Hippocampal formation (tissue), 2 donors: ENCODE measurements around the gene NPC1.

Experiments
- DNase-seq, 2 donors: peaks; one replicate each; lab custom pipeline; 2025; lab: John Stamatoyannopoulos, UW

NPC1 gene

DNA sequence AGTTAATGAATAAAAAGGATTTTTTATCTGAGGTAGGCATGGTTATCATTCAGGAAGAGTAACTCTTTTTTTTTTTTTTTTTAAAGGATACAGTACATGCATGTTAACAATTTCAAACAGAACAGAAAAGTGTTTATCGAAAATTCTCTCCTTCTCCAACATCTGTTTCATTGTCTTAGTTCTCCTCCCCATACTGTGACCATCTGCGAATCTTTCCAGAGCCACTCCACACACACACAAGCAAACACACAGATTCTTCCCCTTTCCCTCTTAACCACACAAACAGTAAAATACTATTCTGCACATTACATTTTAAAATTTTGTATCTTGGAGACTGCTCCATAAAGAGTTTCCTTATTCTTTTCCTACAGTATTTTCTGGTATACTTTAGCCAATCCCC lies 38.0 kb downstream of the NPC1 start:
- DNase-seq: no peak

DNA sequence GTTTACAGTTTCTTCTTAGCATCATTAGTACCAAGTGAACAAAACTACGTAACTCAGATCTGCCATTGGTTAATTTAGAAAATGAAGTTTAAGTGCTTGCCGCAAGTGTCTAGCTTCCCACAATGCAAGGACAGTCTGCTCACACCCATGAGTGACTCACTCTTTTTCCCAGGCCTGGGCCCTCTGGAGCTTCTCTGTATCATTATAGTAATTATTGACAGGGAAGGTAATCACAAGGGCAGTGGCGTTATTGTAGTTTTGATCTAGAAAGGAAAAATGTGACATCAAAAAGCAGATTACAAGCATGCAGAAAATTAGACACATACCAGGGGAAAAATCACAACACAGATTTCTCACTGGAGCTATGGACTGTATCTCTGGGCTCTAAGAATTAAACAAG lies 38.5 kb downstream of the NPC1 start:
- DNase-seq: no peak

DNA sequence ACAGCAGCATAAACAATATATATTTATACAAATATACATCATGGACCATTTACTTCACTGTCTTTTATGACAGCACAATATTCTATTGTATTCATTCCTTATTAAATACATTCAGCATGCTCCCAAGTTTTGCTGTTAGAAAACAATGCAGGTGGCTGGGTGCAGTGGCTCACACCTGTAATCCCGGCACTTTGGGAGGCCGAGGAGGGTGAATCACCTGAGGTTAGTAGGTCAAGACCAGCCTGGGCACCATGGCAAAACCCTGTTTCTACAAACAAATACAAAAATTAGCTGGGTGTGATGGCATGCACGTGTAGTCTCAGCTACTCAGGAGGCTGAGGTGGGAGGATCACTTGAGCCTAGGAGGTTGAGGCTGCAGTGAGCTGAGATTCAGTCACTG lies 39.0 kb downstream of the NPC1 start:
- no peak for DNase-seq

DNA sequence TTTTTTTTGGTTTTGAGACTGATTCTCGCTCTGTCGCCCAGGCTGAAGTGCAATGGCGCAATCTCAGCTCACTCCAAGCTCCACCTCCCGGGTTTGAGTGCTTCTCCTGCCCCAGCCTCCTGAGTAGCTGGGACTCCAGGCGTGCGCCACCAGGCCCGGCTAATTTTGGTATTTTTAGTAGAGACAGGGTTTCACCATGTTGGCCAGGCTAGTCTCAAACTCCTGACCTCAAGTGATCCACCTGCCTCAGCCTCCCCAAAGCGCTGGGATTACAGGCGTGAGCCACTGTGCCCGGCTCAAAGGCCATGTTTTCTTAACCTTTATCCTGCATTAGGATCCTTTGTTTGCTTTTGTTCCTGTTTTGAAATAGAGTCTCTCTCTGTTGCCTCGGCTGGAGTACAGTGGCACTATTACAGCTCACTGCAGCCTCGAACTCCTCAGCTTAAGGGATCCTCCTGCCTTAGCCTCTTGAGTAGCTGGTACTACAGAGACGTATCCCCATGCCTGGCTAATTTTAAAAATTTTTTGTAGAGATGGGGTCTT lies 41.0 kb downstream of the NPC1 start:
- DNase-seq: no peak

DNA sequence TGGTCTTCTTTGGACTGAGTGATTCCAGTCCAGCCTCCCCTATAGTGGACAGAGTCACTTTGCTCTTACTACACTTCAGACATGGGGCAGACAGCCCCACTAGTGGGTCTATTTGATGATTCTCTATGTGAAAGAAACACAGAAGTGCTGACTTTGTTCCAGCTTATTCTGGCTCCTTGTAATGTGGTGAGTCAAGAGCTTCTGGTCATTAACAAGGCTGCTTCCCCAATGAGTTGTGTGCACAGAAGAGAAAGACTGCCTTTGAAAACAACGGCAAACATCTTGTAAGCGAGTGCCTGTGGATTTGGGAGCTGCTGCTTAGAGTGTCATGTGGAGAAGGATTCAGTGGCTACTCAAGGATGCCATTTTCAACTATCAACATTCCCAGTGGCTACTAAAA lies 43.8 kb downstream of the NPC1 start:
- no peak for DNase-seq

DNA sequence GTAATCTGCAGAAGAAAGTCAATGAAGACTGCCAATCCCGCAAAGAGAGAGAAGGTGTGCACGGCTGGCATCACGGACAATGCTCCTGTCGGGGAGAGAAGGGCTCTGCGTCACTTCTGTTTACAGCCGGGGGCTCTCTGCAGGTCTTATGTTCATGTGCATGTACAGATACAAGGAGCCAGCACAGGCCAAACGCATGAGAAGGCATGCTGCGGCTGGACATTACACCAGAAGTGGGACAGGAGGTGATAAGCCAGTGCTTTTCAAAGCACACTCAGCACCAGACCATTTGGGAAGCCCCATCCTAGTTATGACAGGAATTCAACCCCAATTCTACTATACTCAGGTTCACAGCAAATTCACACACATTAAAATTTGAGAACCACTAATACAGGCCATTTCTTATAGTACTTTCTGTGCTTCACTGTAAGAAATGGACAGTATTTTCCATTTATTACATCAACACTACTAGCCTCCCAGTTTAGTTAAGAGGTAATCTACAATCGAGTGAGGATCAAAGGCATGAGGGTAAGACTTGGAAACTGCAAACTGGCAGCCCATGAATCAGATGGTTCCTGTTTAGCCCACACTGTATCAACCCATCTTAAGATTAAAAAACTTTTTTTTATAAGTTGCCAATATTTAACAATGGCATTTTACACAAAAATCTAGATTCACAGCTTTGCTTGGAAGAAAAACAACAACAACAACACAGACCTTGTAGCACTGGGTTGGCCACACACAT lies 44.8 kb downstream of the NPC1 start:
- no peak for DNase-seq

DNA sequence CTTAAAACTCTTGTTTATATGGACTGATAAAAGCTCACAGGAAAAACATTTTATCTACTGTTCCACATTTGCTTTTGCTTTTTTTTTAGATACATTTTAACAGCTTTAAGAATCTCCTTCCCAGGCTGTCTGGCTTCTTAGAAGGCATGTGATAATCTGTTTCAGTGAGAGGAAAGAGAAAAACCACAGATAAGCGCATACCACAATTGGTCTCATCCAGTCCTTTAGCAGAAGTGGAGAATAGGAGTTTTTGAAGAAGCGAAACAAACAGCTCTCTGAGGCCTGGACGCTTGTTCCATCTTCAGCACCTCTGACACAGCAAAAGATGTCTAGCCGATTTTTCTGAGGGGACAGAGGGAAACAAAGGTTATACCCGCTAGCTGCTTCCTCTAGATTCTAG lies 45.4 kb downstream of the NPC1 start:
- DNase-seq: peak in 1 of 2 donors; percentile 36

DNA sequence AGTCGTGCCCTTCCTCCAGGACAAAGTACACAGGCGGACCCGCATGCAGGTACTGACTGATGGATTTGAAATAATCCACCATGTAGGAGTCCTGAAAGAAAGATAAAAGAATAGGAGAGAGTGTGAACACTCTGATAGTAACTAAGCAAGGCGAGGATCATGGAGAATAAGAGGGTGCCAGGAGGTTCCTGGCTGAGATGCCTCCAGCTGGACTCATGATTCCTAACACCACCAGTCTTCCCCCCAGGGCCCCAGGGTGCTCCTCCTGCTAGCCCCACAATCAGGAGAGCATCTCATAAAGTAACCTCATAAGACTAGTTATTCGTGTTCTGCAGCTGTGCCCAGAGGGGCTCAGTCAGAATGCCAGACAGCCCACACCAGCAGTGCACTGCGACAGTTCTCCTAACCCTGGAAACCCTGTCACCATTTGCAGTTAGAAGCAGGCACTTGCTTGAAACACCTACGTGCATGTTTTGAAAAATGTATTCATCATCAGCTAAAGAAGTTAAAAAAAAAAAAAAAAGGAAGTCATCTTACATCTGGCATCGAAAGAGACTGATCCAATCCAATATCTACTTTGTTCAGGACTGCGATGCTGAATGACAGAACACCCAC lies 46.3 kb downstream of the NPC1 start:
- DNase-seq: no peak

DNA sequence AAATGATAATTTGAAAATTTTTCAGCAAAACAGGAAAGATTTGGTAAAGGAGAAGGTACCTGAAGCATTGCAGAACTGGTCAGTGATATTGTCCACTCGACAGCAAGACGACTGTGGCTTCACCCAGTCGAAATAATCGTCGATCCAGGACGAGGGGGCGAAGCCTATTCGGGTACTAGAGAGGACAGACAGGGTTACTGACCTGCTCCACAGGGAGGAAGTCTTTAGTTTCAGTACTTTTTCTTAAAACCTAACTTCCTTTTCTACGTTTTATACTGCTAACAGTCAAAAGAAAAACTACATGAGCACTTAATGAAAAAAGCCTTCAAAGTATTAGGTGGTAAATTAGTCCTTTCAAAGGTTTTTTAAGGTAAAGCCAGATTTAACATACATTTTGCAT lies 47.0 kb downstream of the NPC1 start:
- DNase-seq: no peak

DNA sequence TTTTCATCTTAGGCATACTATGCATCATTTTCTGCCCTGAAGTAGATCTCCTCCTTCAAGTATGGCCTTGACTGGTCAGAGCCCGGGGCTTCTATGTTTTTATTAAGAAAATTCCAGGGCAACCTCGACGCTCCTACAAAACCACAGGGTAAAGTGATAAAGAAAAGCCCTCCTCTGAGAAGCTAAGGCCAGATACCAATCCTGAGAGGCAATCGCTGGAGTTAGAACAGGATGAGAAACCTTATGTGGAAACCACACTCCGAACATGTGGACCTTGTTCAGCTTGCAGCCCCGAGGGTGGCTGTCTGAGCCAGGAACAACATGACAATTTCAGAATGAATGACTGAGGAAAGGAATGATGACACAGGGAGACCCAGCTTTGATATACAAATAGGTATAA lies 47.4 kb downstream of the NPC1 start:
- no peak for DNase-seq

DNA sequence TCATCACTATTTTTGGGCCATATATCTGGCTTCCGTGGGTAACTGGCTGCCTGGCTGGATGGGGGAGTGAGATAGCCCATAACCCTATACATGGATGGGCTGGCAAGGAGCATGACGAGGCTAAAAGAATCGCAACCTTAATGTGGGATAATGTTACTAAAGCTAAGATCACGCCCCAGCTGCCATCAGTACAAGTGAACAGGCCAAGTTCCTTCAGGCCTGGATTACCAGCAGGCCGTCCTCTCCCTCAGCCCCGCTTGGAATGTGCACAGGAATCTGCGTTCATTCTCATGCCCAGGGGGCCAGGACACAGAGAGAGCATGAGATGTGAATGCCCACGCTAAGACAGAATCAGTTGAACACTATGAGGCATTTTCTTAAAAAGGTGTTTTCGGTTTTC lies 48.3 kb downstream of the NPC1 start:
- no peak for DNase-seq

DNA sequence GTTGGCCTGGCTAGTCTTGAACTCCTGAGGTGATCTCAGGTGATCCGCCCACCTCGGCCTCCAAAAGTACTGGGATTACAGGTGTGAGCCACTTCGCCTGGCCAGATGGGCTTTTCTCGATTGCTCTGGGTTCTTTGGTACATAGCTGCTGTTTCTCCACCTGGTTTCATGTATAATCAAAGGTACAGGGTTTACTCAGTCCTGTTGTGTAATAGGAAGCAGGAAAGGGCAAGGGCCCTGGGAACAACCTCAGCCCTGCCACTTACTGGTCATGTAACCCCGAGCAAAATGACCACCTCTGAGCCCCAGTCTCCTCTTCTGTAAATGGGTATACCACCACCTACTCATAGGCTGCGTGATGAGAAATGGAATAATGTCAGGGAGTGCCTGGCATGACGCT lies 49.0 kb downstream of the NPC1 start:
- no peak for DNase-seq

DNA sequence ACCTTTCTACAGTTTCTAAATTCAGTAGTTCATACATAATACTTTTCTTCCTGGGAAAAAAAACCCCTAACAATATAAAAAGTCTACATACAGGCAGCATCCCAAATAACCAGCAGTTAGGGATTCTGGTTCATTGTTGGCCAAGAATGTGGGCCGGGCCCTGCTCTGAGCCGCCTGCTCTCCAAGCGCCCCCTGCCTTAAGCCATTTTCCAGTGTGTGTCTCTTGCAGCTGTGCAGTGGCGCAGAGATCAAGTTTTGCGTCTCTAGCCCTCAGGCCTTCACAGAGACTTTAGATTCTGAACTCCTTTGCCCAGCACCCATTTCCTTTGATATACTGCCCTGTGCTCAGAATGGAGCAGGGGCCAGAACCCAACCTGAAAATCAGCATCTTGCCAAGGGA lies 50.1 kb downstream of the NPC1 start:
- no peak for DNase-seq

DNA sequence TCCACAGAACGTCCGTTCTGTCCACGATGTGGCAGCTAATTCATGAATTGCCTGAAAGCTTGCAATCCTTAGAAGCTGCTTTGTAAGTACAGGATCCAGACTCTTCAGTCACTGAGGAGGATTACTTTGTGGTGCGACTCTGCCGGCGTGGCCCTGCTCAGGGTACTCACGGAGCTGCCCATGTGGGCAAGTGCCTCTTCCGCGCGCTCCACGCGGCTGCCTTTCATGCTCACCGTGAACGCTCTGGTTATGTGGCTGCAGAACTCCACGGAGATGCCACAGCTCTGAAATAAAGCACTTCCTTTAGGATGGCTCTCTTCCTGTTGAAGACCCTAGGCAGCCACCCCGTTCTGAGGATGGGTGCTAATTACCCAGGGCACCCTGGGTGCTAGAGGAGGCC lies 52.0 kb downstream of the NPC1 start:
- DNase-seq: no peak

DNA sequence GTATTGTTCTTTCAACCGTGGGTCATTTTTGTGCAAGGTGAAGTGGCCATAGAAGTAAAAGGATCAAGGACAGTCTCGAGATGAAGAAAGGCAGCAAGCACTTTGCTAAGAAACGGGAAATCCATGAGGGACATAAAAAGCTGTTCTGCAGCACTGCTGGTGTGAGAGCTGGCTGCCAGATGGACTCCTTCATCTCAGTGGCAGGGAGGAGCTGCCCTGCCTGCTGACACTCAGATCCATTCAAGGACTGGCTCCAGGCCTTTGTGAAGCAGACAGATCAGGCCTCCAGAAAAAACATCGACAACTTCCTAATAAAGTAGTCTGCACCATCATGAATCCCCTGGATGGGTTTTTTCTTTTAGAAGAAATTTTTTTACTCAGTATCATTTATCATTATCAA lies 53.5 kb downstream of the NPC1 start:
- no peak for DNase-seq

DNA sequence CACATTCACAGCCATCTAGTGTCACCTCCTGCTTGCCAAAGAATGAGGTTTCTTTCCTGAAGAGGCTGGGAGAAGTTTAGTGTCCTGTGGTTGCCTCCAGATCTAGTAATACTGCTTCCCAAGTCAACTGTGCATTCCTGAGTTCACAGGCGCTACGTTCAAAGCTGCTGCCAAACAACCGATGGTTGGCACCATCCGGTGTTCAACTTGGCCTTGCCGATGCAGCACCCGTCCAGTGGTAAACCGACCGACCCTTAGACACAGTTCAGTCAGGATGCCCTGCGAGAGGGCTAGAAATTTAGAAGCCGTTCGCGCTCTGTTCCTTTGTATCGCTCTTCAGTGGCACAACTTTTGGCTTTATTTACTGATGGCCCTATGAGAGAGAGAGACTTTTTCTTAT lies 54.4 kb downstream of the NPC1 start:
- no peak for DNase-seq

DNA sequence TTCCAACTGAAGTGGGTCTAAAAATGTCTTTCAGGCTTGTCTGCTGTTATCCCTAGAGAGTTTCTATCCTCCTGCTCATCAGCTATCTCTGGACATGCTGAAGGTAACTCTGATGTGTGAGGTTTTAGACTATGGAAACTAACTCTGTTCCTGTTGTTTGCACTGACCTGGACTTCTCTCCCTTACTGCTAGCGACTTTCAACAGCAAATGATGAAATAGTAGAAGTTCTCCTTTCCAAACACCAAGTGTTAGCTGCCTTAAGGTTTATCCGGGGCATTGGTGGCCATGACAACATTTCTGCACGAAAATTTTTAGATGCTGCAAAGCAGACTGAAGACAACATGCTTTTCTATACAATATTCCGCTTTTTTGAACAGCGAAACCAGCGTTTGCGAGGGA lies 56.1 kb downstream of the NPC1 start:
- DNase-seq: no peak

DNA sequence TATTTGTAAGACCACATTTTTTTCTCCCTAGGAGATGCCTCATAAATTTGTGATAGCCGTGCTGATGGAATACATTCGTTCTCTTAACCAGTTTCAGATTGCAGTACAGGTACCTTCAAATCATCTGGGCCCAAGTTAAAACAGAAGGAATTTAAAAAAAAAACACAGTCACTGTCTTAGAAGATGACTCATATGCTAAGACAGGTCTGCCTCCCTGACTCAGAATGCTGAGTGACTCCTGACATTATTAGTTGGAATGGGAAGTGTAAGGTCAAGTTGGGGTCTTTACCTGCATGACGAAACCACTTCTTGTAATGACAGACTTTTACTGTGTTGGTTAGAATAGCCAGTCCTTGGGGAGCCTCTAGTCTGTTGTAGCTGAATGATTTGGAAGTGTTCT lies 56.7 kb downstream of the NPC1 start:
- no peak for DNase-seq

DNA sequence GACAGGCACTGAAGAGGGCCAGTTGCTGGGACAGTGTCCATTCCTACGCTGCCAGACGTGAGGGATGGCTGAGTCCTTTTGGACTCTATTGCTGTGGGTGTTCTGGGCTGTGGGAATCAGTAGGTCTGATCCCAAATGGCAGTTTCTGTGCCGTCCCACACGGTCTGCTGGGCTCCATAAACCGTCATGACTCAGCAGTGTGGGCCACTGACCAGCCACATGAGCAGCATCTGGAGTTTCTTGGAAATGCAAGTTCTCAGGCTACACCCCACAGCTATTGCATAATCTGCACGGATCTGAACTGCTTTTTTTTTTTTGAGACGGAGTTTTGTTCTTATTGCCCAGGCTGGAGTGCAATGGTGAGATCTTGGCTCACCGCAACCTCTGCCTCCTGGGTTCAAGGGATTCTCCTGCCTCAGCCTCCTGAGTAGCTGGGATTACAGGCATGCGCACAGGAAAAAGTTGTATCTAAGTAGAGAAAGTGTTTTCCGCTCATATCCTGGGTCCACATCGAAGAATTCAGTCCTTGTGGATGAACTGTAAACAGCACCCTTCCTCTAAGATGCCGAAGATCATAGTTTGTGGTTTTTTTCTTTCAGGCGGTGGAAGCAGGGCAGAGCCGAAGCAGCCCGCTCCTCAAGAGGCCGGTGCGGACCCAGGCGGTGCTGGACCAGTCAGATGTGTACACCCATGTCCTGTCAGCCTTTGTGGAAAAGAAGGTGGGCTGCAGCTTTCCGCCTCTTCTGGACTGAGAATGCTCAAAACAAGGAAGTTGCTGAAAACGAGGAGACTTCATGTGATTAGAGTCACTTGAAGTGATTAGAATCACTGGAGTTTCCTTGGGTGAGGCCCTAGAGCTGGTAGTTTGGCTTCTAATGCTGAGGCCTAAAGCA lies 57.5 kb downstream of the NPC1 start:
- DNase-seq: no peak

DNA sequence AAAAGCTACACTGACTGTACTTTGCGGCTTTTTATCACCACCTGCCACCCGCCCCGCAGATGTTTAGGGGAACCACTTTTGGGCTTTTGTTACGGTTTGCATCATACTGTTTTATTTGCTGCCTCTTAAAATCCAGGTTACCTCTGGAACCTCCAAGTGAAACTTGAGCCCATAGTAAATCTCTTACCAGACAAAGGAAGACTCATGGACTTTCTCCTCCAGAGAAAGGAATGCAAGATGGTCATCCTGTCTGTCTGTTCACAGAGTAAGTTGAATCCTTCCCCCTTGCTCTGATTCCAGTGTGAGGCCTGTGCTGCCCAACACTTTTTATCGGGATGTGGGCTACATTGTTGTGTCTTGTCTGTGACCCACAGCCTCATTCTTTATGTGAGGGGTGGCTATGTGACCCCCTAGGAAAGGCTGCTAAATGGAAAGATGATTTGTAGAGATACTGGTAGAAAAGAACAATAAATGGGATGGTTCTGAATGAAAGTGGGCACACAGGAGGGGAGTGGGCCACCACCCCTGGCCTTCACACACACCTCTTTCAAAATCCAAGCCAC lies 59.7 kb downstream of the NPC1 start:
- DNase-seq: no peak

DNA sequence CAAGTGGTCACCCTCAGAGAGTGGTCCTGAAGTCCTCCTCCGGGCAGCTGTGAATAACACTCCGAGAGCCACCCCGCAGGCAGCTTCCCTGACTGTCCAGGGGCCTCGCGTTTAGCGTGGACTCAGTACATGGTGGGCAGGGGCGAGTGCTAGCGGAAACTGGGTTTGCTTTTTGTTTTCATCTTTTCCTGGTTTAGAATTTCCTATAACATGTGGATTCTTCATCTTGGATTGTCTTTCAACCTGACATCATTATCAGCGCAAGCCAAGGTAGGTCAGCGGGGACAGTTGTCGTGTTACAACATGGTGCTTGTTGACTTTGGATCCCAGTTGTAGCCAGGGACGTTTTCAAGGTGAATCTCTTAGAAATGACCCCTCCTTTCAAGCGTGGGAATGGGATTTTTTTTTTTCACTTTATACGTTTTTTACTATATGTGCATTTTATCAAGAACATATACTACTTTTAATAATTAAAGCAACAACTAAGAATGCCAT lies 62.0 kb downstream of the NPC1 start:
- no peak for DNase-seq
